ENCODE results near the gene TLX3. TPM values are rescaled to one million over a fixed set of nuclear protein-coding genes. Genes with fewer than 3 reads are reported as not detected.

Gene TLX3
- total and polyA plus RNA-seq, 2 of the 8 experiments (the other 6 are each of a cell fraction or from before 2014, with no cell fraction given) = not detected

DNA sequence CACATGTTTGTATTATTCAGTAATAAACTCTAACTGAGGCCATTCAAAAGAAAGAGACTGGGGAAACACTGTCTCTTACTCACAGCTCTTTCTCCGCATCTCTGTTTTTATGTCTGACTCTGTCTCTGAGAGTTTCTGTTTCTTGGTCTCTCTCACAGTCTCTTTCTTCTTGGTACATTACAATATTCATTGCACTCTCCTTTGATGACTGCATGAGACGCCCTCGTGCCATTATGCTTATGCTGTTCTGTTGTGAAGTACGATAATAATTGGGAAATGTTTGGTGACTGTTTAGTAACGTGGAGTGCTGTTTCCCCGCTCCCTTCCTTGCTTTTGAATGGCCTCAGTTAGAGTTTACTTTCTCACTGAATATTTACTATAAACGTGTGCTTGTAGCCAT, 25.3 kb upstream of the TLX3 start:
- Histone ChIP-seq H3K4me3 (ENCODE audit: extremely low read depth in 1 of 4, insufficient read depth in 2 of 4, low read depth in 3 of 4, low read length in 4 of 4) (no peak overlapping the region), H3K27me3 (replicated peaks in 1 of 4; ENCODE audit: control insufficient read depth in 3 of 4, extremely low read depth in 1 of 4, insufficient read depth in 3 of 4, low read length in 3 of 4) (no peaks in the 10 kb centered on the region), H4K20me1 (replicated peaks in 1 of 2; ENCODE audit: control insufficient read depth in 1 of 2, insufficient read depth in 2 of 2, low read length in 2 of 2) (no peaks in the 10 kb centered on the region), H2AK5ac (ENCODE audit: low read depth, low read length) (no peak overlapping the region), H3K23ac (ENCODE audit: insufficient read length) (no peak overlapping the region), H4K8ac (ENCODE audit: extremely low read depth, insufficient read depth, low read length) (no peak overlapping the region), H2BK15ac (ENCODE audit: low read length) (no peak overlapping the region), H3K79me2 (ENCODE audit: control insufficient read depth in 1 of 2, insufficient read depth in 2 of 2, low read length in 2 of 2) (no peaks in the 10 kb centered on the region), H3K4me2 (ENCODE audit: insufficient read depth in 1 of 2, low read depth in 2 of 2, low read length in 2 of 2) (no peak overlapping the region), H2BK20ac (ENCODE audit: low read length) (no peak overlapping the region), H2AFZ (ENCODE audit: low read length) (no peak overlapping the region), H4K91ac (replicated peaks; ENCODE audit: insufficient read length, low read length) (no peak overlapping the region), H3K9ac (replicated peaks in 1 of 4; ENCODE audit: extremely low read depth in 1 of 4, low read depth in 3 of 4, low read length in 3 of 4) (no peak overlapping the region), H3K4me1 (replicated peaks in 1 of 4; ENCODE audit: control insufficient read depth in 3 of 4, insufficient read depth in 4 of 4, low read length in 3 of 4) (no peaks in the 10 kb centered on the region), H4K5ac (ENCODE audit: insufficient read length, low read depth, low read length) (no peak overlapping the region), H3K56ac (replicated peaks; ENCODE audit: insufficient read length, low read depth, low read length) (no peak overlapping the region), H2BK12ac (ENCODE audit: low read depth, low read length) (no peak overlapping the region), H3K4ac (replicated peaks; ENCODE audit: insufficient read length, low read depth, low read length) (no peak overlapping the region), H3K18ac (ENCODE audit: extremely low read depth, low read length) (no peak overlapping the region), H3K23me2 (ENCODE audit: low read depth, low read length) (no peaks in the 10 kb centered on the region), H2BK5ac (ENCODE audit: low read depth, low read length) (no peak overlapping the region), H3K27ac (ENCODE audit: low read depth, low read length) (no peak overlapping the region), H3K36me3 (ENCODE audit: control insufficient read depth in 2 of 4, insufficient read depth in 4 of 4, low read length in 3 of 4) (no peaks in the 10 kb centered on the region), H2BK120ac (replicated peaks; ENCODE audit: low read depth, low read length) (no peak overlapping the region), H3K14ac (ENCODE audit: insufficient read length) (no peak overlapping the region), H3K9me3 (ENCODE audit: insufficient read depth in 2 of 2, low read depth in 1 of 2, low read length in 1 of 2) (no peaks in the 10 kb centered on the region), H3K79me1 (ENCODE audit: low read depth, low read length) (no peaks in the 10 kb centered on the region)
- WGBS, 2 experiments (ENCODE audit: extremely low coverage in 1 of 2, insufficient coverage in 1 of 2, insufficient read length in 1 of 2, insufficient replicate concordance in 2 of 2, low coverage in 1 of 2, low lambda C conversion rate in 2 of 2, missing lambda C conversion rate in 1 of 2) = 81% methylated on average over 7 of the region's 7 CpGs; no CpG with 5 or more reads in 1 of the 2 experiments
- FAIRE-seq = no peak
- no peak for DNase-seq (ENCODE audit: low read depth in 1 of 2, low spot score in 2 of 2)
- ChIA-PET POLR2A (ENCODE audit: partially characterized antibody) (no interaction called here), CTCF (ENCODE audit: partially characterized antibody) (interaction anchor here (0.7 to 2.2 kb wide), 5 partner anchors 8 to 82 kb away, joined by 3 to 11 read pairs (median 4); no protein-coding TSS in a partner anchor)
- TF ChIP-seq, protein P1, sequence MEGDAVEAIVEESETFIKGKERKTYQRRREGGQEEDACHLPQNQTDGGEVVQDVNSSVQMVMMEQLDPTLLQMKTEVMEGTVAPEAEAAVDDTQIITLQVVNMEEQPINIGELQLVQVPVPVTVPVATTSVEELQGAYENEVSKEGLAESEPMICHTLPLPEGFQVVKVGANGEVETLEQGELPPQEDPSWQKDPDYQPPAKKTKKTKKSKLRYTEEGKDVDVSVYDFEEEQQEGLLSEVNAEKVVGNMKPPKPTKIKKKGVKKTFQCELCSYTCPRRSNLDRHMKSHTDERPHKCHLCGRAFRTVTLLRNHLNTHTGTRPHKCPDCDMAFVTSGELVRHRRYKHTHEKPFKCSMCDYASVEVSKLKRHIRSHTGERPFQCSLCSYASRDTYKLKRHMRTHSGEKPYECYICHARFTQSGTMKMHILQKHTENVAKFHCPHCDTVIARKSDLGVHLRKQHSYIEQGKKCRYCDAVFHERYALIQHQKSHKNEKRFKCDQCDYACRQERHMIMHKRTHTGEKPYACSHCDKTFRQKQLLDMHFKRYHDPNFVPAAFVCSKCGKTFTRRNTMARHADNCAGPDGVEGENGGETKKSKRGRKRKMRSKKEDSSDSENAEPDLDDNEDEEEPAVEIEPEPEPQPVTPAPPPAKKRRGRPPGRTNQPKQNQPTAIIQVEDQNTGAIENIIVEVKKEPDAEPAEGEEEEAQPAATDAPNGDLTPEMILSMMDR (IDR thresholded peaks at IDR 0.05; ENCODE audit: control extremely low read depth in 1 of 3, insufficient read depth in 1 of 3, low read depth in 1 of 3, low read length in 3 of 3) = no peak
- TF ChIP-seq GABPA (IDR thresholded peaks at IDR 0.05; ENCODE audit: borderline replicate concordance, insufficient read depth, low read length) (no peak), POLR2AphosphoS5 (IDR thresholded peaks at IDR 0.05; ENCODE audit: low read depth, low read length) (no peak), CBX5 (IDR thresholded peaks at IDR 0.05; ENCODE audit: low read depth, low read length) (no peak), TCF12 (IDR thresholded peaks at IDR 0.05; ENCODE audit: low read depth, low read length) (no peak), JUN (IDR thresholded peaks at IDR 0.05; ENCODE audit: low read depth, low read length) (no peak), CREB1 (IDR thresholded peaks at IDR 0.05) (no peak), SIN3A (conservative IDR thresholded peaks at IDR 0.05 in 1 of 2, IDR thresholded peaks at IDR 0.05 in 1 of 2; ENCODE audit: low read depth in 1 of 2, low read length in 2 of 2) (no peak), EGR1 (IDR thresholded peaks at IDR 0.05; ENCODE audit: borderline replicate concordance, low read depth, low read length) (no peak), CHD1 (IDR thresholded peaks at IDR 0.05; ENCODE audit: low read depth, low read length) (no peak), SRF (IDR thresholded peaks at IDR 0.05; ENCODE audit: low read depth, low read length) (no peak), TAF1 (IDR thresholded peaks at IDR 0.05; ENCODE audit: low read depth, low read length) (no peak), HDAC6 (IDR thresholded peaks at IDR 0.05; ENCODE audit: low read depth, low read length) (no peak), SP1 (IDR thresholded peaks at IDR 0.05; ENCODE audit: low read depth, low read length) (no peak)

Data from H1 (cell line).